NCI-H1436 (cell line): Measurements from ENCODE around the gene FOSL1.
"Not testable (repeated sequence)": the region's sequence is repeated elsewhere in the genome, so short reads cannot be mapped to it uniquely, and the experiment has no call there.

Experiments
- DNase-seq: peaks from one replicate; lab custom pipeline; 2025; lab: John Stamatoyannopoulos, UW

FOSL1 gene

GRCh38 chr11:65852508-65853245, 47.5 kb downstream of the FOSL1 start:
- no peak for DNase-seq

- no peak for DNase-seq
These were observed 48.2 kb downstream of the FOSL1 start for GRCh38 chr11:65851811-65852507.

- no peak for DNase-seq
These were observed 49.1 kb downstream of the FOSL1 start for GRCh38 chr11:65851083-65851579.

- no peak for DNase-seq
These were observed 49.7 kb downstream of the FOSL1 start for GRCh38 chr11:65850217-65851082.

- no peak for DNase-seq
These were observed 50.4 kb downstream of the FOSL1 start for GRCh38 chr11:65849771-65850216.

GRCh38 chr11:65849366-65849765, 50.8 kb downstream of the FOSL1 start:
- DNase-seq = no peak

- DNase-seq = not testable (repeated sequence)
These were observed 51.5 kb downstream of the FOSL1 start for GRCh38 chr11:65848693-65849092.

GRCh38 chr11:65847746-65848145, 52.4 kb downstream of the FOSL1 start:
- DNase-seq = no peak

- DNase-seq = no peak
These were observed 55.8 kb downstream of the FOSL1 start for GRCh38 chr11:65844231-65844872.

- DNase-seq = no peak
These were observed 56.4 kb downstream of the FOSL1 start for GRCh38 chr11:65843811-65844210.

GRCh38 chr11:65842144-65842543, 58.0 kb downstream of the FOSL1 start:
- no peak for DNase-seq
